ENCODE measurements around the gene HNF1B. TPM values are rescaled to one million over a fixed set of nuclear protein-coding genes. Genes with fewer than 3 reads are reported as not detected.

Gene HNF1B
- total RNA-seq: 51.6 TPM

DNA sequence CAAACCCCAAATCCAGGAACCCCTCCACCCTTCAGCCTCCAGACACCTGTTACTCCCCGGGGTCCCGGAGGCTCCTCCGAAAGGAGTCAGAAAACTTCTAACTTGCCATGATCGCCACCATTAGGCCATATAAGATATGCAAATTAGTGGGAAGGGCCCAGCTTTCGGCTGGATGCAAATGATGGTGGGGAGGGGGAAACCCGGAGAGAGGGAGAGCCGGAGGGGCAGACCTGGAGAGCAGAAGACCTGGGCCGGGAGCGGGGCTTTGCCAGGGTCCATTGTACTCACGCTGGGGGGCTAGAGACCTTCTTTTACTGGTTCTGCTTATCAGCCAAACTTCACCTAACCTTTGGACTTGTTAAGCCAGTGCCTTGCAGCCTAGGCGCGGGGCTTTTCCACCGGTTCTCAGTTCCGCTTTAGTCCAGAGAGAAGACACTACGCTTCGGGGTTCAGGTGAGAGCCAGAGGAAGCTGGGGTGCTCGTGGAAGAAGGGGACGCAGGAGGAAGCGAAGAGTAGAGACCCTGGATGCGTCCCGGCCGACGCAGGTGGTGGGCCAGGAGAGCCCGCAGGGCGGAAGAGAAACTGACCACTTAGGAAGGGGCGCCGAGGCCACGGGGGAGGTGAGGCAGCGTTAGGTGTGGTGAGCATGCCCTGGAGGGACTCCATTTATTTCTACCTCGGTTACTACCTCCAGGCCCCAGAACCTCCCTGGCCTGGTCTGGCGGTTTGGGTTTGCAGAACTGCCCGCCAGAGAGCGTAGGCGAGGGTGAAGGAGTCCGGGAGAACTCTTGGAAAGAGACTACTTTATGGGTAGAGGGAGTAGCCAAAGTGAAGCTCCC is at the start of gene HNF1B:
Gene HNF1B, minus strand, starts transcription at position 99 of the 840 bp plus-strand sequence. CDS start 175 bp downstream, outside the sequence.

GRCh38 chr17:37643118-37643766 is 101.6 kb downstream of the HNF1B start, which contains the start of gene DDX52:
Gene DDX52 (minus strand): TSS chr17:37643446. CDS start chr17:37643420, 26 bp downstream.

Other genes starting within 250 kb of the HNF1B start
- gene SYNRG, start 135.6 kb downstream of the HNF1B start, total RNA-seq: 31.8 TPM
- gene DDX52, start 101.6 kb downstream of the HNF1B start, total RNA-seq: 24.3 TPM
- gene TBC1D3K, start 179.4 kb upstream of the HNF1B start, total RNA-seq: not detected
- 4.8 TPM for gene TBC1D3L, start 244.0 kb upstream of the HNF1B start, total RNA-seq